HG03039 (cell line): ENCODE measurements around the gene CNPY1.

Source experiments
- ATAC-seq: cut with Tn5 transposase; IDR thresholded peaks from one replicate; pipeline ENCODE4 v1.9.1; 2021; ENCODE audit warnings: mild to moderate bottlenecking, moderate library complexity; ENCODE audit not compliant: unreplicated experiment

Gene CNPY1

DNA sequence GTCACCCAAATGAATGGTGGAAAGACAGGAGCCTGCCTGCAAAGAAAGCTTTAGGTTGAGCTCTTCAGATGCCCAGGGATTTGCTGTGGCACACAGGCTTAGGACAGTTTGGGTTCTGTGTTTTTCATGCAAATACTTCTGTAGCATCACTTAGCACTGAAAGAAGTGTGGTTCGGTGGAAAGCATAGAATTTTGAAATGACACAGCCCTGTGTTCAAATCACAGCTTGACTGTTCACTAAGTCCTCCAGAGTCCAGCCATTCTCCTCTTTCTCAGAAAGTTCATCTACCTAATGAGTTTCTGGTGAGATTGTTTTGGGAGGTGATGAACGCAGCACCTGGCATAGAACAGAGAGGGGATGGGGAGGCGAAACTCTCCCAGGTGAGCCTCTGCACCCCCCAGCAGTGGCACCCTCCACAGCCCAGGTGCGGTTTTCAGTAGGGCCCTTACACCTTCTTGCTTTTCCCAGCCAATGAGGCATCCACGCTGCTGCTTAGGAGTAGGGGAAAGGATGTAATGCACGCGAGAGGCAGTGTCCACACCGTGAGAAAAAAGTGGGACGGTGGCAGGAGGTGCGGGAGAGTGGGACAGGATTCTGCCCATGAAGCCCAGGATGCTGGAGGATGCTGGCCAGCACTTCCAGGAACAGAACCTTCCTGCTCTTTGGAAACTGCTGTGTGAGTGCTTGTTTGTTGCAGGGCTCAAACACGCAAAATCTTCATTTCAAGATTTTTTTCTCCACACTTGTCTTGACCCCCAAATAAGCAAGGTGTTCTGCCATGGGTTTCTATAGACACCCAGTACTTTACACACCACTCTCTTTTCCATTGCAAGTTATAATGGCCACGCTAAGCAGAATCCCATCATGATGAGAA is 76.8 kb downstream of the CNPY1 start:
- no peak for ATAC-seq

DNA sequence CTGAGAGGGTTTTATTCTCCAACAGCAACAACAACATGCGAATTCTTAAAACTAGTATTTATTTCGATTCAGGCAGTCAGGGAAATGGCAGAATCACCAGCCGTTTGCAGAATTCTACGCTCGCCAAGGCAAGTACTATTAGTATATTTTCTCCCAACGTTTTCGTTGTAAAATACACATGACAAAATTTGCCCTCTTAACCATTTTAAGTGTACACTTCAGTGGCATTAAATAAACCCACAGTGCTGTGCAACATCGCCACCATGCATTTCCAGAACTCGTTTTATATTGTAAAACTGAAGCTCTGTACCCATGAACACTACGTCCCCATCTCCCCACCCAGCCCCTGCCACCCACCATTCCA is 77.6 kb downstream of the CNPY1 start:
- ATAC-seq, result no peak

DNA sequence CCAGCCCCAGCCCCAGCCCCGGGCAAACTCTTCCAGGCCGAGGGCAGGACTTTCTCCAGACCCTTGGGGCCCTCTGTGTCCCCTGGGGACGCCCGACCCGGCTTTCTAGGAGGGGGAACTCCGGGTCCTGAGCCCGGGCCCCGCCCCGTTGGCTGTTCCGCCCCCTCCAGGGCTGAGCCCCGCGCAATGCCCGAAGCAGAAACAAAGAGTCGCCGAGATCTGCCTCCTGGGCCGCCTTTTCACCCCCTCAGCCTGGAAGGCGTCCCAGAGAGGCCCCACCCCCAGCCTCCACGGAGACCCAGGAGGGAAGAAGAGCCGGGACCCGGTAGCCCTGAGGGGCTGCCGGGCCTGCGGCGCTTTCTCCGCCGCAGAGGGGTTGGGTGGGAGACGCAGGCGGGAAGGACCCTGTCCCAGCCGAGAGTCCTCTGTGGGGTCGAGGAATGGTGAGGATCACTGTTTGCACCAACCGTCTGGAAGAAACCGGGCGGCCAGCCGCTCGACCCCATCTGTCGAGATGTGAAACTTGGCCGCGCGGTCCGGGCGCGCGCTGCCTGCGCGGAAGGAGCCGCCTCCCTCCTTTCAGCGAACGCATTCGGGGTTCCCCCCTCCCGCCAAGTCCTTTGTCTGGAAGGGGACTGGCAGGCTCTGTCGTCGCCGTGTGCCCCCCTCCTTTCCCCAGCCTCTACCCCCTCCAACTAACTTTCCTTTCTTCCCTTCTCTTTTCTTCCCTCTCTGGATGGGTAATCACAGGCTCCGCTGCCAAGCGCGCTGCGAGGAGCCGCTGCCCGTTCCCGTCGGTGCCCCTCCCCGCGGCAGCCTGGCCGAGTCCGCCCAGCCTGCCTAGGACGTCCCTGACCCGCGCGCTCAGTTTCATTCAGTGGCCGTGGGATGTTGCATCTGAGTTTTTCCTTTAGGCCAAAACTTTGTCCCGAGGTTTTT is 78.2 kb downstream of the CNPY1 start:
- no peak for ATAC-seq

DNA sequence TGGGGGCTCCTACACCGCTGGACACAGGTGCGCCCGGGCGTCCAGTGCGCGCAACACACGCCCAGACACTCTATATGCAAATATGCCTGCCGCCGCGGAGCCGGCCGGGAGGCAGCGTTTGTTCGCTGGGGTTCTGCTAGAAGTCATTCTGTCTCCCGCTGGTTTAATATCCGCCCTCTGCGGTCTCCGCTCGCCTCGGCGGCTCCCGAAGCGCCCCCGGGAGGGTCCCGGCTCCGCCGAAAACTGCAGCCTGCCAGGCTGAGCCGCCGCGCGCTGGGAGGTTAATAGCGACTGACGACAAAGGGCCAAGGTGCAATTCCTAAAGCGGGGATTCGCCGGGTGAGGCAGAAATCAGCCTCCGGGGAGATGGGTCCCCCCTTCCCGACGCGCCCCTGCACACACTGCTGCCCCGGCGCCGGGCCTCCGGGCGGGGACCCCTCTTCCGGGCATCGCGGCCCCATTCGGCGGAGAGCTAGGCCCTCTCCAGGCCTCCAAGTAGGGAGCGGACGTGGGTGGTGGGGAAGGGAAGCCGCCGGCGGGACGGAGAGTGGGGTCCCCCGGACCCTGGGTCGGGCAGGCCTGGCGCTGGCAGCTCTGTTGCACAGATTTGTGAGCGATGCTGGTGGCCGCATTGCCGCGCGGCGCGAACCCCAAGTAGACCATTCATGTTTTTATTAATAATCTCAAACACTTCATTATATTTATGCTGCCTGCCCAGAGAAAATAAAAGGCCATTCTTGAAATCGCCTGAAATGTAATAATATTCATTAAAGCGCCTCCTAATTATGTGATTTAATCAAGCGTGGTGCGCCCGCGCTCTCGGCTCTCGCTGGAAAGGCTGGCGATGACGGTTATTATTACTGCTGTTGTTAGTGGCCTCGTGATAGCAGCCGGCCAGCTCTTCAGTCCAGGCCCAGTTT is 79.3 kb downstream of the CNPY1 start:
- ATAC-seq, result no peak

DNA sequence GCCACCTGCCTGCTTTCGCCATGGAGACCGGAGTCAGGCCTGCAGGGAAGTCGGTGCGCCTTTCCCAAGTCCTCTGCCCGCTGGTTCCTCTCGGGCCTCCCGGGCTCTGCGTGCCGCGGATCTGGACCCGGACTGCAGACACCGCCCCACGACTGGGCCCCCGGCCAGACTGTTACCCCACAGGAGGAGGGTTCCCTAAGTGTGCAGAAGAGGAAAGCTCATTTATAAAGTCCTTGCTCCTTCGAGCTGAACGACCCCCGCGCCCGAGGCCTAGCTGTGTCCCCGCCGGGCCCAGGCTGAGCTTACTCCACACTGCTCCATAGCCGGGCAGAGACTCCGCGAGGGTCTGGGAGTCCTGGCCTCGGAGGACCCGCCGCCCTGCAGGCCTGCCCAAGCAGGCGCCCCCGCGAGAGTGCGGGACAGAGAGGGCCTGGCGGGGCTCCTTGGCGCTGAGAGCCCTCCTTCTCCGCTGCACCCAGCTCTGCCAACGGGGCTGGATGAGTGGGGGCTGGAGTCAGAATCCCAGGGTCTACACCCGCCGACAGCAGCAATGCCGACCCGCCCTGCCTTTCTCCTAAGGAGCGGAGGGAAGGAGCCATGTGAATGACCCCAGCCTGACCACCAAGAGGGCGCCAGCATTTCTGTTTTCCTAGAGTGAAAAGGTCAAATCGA is 80.1 kb downstream of the CNPY1 start:
- no peak for ATAC-seq

DNA sequence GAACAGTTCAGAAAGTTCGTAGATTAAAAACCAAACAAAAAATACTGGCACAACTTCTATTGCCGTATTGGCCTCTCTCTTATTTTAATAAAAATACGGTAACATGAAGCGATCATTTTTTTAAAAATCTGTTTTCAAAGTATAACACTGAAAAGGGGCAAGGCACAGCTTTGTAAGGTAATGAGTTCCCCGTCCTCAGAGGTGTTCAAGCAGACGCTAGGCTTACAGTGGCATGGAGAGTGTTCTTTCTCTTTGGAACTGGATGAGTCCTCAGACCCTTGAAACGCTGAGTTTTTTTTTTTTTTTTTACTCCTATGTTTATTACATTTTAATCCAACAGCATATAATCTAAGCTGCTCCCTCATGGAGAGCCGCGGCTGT is 80.6 kb downstream of the CNPY1 start:
- ATAC-seq, result no peak

DNA sequence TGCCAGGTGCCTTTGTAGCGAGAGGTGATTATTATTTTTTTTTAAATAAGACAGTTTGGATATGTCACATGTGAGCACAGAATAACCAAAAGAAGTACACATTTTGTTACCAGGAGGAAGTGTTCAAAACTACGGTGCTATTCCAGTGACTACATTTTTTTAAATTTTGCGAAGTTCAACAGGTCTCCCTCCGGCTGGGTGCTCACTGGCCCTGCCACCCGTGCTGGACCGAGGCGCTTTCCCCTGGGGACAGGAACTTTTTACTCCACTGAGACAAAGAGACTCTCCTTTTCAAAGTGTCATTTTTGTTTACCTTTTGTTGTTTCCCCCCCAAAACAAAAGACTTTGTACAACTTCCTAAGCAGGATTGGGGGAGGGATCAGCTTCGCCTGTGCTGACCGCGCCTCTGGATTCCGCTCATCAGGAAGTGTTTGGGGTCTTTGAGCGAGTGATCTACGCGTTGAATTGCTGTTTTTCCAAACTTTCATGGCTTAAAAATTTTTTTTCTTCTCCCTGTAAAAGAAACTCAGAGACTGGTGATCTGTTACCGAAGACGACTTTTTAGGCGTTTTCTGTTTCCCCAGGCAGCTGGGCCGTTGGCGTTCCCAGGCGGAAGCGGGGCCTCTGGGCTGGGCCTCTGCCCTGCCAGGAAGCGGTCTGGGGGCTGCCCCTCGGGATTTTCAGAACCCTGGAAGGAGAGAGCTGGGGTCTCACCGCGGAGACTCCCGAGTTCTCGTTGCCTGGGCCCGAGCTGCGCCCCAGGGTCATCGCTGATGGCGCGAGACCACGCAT is 81.2 kb downstream of the CNPY1 start:
- ATAC-seq, result no peak

DNA sequence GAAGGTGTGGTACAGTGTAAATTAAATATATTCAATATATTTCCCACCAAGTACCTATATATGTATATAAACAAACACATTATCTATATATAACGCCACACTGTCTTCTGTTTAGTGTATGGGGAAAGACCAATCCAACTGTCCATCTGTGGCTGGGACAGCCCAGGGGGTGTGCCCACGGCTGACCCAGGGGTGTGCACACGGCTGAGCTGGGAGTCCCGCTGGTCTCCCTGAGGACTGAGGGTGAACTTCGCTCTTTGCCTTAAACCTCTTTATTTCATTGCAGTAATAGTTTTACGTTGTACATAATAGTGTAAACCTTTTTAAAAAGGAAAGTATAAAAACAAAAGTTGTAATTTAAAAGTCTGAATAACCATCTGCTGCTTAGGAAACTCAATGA is 82.2 kb downstream of the CNPY1 start:
- no peak for ATAC-seq

DNA sequence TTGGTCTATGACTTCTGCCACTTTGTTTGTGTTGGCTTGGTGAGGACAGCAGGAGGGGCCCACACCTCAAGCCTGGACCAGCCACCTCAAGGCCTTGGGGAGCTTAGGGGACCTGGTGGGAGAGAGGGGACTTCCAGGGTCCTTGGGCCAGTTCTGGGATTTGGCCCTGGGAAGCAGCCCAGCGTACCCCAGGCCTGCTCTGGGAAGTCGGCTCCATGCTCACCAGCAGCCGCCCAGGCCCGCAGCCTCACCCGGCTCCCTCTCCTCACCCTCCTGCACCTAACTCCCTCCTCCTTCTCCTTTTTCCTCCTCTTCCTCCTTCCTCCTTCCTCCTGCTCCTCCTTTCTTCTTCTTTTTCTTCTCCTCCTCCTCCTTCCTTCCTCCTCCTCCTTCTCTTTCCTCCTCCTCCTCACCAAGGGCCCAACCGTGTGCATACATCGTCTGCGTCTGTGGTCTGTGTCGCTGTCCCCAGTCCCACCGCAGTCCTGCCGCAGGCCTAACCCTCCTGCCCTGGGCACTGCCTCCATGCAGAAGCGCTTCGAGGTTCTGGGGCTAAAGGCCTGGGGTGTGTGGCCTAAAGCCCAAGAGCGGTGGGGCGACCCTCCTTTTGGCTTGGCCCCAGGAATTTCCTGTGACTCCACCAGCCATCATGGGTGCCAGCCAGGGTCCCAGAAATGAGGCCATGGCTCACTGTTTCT is 83.1 kb downstream of the CNPY1 start:
- ATAC-seq, result no peak

DNA sequence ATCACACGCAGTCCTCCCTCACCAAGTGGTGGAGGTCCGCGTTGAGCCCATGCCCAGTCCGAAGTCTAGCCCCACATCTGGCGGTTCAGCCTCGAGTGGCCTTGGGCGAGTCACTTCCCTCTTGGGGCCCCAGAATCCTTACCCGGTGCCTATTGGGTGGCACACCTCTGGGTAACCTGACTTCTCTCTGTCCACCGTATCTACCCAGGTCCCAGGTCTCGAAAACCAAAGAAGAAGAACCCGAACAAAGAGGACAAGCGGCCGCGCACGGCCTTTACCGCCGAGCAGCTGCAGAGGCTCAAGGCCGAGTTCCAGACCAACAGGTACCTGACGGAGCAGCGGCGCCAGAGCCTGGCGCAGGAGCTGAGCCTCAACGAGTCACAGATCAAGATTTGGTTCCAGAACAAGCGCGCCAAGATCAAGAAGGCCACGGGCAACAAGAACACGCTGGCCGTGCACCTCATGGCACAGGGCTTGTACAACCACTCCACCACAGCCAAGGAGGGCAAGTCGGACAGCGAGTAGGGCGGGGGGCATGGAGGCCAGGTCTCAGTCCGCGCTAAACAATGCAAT is 84.1 kb downstream of the CNPY1 start:
- no peak for ATAC-seq

DNA sequence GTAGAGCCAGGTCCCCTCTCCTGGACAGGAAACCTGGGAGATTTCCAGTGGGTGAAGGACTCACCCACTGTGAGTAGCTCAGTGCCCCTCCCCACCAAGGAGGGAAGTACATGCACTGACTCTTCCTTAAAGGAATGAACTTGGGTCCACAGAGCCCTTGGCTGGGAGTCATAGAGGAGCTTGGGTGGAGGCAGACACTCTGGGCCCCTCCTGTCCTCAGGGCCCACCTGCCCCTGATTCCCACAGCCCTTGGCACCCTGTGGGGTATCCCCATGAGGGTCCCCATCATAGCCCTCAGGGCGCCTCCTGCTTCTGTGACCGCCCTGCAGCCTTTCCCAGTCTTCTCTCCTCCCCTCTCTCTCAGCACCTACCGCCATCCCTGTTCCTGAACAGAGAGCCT is 84.7 kb downstream of the CNPY1 start:
- no peak for ATAC-seq

DNA sequence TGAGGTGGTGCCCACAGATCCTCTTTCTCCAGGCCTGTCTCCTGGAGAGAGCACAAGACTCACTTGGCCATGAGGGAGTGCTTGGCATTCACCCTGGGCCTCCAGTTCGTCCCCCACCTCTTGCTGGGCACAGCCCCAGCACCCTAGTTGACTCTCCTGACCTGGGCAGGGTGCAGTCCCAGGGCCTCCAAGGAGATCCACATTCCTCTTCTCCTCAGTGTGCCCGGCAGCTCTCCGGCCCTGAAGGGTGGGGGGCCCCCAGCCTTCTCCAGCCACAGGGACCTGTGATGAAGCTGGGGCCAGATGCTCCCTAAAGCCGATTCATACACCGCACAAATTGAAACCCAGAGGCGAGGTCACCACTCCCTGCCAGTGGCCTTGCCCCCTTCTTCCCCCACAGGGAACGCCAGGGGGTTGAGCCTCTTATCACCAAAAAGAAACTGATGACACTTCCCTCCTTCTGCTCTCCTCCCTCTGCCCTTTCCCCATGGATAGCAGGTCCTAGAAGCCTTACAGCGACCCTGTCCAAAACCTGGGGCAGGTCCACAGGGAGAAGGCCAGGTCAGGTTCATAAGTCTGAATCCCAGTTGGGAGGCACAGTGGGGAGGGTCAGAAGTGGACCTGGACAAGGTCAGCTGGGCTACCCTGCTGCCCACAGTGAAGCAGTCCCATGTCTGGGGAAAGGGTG is 85.3 kb downstream of the CNPY1 start:
- no peak for ATAC-seq

DNA sequence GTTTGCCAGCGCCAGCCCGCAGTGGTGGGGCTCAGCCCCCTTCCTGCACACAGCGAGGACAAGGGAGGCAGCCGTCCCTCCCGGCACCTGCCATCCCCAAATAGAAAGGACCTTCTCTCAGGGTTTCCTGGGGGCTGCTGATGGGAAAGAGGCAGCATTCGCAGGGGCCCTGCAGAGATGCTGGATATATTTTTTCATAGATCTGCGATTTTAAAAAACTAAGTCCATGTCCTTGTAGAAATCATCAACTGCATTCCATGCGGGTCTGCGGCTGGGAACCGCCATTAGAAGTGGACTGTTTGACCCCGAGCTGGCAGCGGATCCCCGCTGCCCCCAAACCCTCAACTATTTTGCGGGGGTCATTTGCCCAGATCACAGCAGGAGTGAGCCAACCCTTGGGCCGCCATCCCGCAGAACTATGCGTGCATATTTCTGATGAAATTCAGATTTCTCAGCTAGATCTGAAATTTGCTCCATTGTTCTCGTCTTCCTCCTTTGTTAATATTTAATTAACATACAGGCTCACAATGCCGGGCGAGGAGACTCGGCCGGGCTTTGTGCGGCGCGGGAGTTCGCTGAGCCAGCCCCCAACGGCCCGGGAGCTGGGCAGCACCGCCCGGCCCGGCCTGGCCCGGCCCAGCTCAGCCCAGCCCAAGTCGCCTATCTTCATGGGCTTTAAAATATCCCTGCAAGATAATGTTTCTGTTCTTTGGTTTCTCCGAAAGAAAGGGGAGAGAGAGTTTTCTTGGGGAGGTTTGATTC is 86.5 kb downstream of the CNPY1 start:
- ATAC-seq, result no peak

DNA sequence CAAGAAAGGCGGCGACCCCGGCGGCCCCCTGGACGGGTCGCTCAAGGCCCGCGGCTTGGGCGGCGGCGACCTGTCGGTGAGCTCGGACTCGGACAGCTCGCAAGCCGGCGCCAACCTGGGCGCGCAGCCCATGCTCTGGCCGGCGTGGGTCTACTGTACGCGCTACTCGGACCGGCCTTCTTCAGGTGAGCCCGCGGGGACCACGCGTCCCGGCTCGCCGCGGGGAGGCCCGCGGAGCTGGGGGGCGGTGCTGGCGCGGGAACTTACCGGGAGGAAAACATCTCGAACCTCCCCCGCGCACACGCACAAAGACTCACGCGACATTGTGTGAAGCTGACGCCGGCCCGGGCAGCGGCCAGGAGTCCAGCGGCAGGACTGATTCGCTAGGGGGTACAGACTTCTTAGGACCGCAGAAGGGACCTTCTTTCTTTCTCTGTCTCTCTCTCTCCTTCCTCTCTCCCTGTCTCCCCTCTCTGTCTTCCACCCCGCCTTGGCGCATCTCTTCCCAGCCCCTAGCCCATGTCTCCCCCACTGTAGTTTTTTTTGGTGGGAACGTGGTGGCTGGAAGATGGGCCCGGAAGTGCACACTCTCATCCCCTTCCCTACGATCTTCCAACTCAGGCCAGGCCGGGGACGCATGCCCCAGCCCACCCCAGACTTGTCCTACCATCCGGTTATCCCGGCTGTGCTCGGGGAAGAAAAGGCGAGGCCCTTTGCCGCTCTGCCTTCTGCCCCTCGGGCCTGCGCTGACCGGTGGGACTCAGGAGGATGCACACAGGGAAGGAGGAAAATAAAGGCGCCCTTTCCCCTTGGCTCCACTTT is 87.3 kb downstream of the CNPY1 start:
- no peak for ATAC-seq

DNA sequence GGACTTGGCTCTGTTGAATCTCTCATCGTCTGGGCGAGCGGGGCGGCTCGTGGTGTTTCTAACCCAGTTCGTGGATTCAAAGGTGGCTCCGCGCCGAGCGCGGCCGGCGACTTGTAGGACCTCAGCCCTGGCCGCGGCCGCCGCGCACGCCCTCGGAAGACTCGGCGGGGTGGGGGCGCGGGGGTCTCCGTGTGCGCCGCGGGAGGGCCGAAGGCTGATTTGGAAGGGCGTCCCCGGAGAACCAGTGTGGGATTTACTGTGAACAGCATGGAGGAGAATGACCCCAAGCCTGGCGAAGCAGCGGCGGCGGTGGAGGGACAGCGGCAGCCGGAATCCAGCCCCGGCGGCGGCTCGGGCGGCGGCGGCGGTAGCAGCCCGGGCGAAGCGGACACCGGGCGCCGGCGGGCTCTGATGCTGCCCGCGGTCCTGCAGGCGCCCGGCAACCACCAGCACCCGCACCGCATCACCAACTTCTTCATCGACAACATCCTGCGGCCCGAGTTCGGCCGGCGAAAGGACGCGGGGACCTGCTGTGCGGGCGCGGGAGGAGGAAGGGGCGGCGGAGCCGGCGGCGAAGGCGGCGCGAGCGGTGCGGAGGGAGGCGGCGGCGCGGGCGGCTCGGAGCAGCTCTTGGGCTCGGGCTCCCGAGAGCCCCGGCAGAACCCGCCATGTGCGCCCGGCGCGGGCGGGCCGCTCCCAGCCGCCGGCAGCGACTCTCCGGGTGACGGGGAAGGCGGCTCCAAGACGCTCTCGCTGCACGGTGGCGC is 88.1 kb downstream of the CNPY1 start, which contains the start of gene EN2:
EN2 (plus strand) TSS at position 19 of the 767 bp plus-strand sequence; CDS start at position 268, 249 bp downstream.
- ATAC-seq, result no peak
